GM12801 (cell line): ENCODE measurements around the gene BTBD2.

ENCODE experiments used
- TF ChIP-seq, protein P1 (sequence below): IDR thresholded peaks from one replicate; pipeline ENCODE4 v1.5.1; 2011; ENCODE audit warnings: control low read depth; ENCODE audit not compliant: insufficient read length; ENCODE audit errors: extremely low read depth

Gene BTBD2

DNA sequence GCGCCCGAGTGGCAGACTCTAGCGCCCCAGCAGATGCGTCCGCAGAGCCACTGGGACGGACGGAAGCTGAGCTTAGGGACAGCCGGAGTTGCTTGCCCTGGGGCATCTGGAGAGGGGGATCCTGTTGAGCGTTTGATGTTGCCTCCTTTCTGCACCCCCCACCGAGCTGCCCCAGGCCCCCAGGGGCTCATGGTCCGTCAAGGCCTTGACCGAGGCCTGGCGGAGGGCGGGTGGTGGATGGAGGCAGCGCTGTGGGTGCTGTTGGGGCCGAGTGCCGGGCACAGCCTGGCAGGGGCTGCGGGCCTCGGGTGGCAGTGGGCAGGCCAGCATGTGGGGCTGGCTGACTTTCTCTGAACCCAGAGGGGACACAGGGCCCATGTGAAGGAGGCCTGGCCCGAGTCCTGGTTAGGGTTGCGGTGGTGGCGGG lies 71.8 kb downstream of the BTBD2 start:
- TF ChIP-seq, protein P1, sequence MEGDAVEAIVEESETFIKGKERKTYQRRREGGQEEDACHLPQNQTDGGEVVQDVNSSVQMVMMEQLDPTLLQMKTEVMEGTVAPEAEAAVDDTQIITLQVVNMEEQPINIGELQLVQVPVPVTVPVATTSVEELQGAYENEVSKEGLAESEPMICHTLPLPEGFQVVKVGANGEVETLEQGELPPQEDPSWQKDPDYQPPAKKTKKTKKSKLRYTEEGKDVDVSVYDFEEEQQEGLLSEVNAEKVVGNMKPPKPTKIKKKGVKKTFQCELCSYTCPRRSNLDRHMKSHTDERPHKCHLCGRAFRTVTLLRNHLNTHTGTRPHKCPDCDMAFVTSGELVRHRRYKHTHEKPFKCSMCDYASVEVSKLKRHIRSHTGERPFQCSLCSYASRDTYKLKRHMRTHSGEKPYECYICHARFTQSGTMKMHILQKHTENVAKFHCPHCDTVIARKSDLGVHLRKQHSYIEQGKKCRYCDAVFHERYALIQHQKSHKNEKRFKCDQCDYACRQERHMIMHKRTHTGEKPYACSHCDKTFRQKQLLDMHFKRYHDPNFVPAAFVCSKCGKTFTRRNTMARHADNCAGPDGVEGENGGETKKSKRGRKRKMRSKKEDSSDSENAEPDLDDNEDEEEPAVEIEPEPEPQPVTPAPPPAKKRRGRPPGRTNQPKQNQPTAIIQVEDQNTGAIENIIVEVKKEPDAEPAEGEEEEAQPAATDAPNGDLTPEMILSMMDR = no peak

DNA sequence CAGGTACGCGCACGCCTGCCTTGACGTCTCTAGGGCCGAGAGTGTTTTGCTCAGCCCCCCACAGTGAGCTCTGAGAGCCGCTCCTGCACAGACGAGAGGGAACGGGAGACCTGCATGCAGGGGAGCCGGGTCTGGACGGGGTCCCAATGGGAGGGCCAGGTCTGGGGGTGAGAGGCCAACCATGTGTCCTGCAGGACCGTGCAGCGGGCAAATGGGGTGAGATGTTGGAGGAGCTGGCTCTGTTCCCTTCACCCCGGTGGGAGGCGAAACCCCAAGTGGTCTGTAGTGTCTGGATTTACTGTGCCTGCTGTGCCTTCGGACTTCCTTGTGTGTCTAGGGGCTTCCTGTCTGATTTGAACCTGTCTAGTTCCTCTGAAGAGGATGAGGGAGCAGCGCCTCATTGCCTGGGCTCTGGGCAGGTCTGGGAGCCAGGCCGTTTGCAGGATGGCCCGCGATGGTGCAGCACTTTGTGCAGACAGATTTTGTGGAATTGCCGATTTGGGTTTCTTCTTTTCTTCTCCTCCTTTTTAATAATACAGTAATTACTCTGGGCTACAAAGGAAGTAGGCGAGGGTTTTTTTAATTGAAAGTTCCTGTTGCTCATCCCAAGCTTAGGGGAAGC lies 72.5 kb downstream of the BTBD2 start:
- TF ChIP-seq, protein P1 = no peak

DNA sequence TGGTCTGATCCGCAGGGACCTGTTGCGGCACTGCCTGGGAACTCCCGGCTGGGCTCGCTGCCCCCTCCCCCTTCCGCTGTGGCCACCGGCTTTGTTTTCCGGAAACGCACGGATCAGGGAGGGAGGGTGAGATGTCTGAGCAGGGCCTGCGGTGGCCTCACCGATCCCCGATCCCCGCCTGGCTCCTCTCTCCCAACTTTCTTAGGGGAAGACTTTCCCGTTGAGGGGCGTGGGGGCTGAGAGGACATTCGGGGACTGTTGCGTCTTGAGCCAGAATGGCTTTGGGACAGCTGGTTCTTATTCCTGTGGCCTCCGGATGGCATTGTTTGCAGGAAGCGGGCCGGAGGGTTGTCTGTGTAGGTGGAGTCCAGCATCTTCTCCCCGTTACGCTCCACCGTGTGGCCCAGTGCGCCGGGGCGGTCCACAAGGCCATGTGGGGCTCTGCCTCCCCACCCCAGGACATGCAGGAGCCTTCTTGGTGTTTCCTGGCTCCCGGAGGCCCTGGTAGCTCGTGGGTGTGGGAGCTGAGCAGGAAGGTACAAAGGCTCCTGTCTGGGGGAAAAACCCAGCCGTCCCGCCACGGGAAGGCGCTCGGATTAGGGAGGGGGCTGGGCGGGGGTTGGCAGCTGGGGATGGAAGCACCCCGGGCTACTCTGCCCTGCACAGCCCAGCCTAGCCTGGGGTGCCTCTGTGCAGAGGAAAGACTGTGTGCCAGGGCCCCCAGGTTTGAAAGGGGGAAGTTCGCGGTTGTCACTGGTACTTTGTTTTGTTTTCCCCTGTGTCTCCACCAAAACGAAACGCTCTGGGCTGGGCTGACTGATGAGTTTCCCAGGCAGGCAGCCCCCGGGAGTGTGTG lies 73.2 kb downstream of the BTBD2 start:
- TF ChIP-seq, protein P1 = no peak

DNA sequence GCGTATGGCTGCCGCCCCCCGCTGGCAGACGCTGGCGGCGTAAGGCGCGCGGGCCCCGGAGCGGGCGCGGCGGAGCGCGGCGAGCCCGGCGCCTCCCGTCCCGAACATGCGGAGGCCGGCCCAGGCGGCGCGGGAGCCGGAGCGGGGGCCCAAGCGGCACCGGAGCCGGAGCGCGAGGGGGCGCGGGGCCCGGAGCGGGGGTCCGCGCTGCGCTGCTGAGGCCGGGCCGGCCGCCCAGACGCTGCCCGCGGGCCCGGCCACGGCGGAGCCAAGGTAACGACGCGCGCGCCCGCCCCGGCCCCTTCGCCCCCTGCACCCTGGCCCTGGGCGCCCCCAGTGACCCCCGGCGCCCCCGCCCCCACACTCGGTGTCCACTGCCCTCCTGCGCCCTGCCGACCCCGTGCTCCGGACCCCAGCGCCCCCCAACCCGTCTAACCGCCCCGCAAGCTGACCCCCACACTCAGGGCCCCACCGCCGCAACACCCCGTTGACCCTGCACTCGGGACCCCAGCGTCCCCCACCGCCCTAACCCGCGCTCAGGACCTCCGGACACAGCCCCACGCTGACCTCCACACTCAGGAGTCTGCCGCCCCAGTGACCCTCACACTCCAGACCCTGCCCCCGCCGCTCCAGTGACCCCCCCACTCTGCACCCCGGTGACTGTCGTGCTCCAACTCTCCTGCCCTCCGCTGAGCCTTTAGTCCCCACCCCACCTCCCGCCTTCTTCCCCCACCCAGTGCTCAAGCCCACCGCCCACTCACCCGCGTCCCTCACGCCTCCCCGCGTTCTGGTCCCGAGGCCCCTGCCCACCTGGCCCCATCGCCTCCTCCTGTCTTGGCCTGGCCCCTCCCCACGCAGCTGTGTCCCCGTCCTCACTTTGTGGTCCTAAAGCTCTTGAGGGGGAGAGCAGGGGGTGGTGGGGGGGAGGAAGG lies 74.1 kb downstream of the BTBD2 start, which contains the start of gene CSNK1G2:
Gene CSNK1G2 (plus strand): TSS at position 27 of the 932 bp plus-strand sequence. CDS start 28,601 bp downstream, outside the sequence.
- TF ChIP-seq, protein P1 = no peak

DNA sequence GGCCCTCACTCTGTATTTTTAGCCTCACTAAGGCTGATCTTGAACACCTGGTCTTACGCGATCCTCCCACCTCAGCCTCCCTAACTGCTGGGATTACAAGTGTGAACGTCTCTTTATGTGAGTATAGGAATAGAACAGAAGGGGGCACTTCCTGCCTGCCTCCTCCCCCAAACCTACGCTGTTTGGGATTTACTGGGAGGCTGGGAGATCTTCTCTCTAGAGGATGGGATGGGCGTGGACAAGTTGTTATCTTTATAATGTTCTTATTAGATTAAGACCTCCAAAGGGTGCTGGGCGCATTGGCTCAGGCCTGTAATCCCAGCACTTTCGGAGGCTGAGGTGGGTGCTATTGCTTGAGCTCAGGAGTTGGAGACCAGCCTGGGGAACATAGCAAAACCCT lies 77.4 kb downstream of the BTBD2 start:
- TF ChIP-seq, protein P1 = no peak

DNA sequence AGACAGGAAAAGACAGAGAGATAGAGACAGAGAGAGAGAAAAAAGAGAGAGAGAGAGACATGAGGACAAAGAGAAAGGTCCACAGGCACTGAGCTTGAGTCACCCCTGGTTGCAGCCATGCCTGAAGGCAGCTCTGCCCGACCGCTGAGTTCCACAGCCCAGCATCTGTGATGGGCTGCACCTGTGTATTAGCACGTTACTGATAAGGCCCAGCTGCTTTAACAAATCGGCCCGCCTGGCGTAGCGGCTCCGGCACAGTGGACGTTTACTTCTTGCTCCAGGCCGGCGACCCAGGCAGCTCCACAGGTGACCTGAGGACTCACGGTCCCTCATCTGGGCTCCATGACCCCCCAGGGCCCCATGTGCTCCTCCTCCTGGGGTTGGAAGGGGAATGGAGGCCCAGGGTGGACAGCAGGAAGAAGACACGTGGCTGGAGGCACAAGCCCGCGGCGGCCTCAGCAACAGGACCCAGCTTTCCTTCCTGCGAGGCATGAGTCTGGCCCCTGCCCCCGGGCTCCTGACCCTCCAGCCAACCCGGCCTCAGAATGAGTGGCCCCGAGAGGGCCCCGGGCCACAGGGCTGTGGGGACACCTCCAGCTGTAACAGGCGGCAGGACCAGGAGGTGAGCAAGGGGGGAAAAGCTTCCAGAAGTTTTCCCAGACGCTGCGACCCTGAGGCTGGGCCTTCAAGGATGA lies 78.5 kb downstream of the BTBD2 start:
- TF ChIP-seq, protein P1 = no peak
